HK-2 (cell line): Measurements from ENCODE around the gene COMMD10.
A peak's percentile ranks its signal among the peaks of the same experiment; 100 is the strongest.

Experiments
- DNase-seq: peaks from one replicate; pipeline ENCODE4 v3.0.0-alpha.2; 2018; ENCODE audit not compliant: unreplicated experiment

The COMMD10 gene

DNA sequence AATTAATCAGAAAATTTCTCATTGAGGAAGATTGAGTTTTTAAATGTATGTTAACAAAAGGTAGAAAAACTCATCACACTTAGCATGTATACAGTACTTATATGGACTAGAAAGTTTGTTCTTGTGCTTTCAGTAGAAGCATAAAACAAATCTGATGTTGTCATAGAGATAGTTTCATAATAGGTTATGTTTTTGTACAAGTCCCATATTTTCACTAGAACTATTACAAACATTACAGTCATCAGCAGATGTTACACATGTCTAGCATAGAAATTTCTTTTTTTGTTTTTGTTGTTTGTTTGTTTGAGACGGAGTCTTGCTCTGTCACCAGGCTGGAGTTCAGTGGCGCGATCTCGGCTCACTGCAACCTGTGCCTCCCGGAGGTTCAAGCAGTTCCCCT is 131.4 kb downstream of the COMMD10 start:
- DNase-seq = no peak

- peak; percentile 0 for DNase-seq
These were observed 140.6 kb downstream of the COMMD10 start for GRCh38 chr5:116225281-116225922.

DNA sequence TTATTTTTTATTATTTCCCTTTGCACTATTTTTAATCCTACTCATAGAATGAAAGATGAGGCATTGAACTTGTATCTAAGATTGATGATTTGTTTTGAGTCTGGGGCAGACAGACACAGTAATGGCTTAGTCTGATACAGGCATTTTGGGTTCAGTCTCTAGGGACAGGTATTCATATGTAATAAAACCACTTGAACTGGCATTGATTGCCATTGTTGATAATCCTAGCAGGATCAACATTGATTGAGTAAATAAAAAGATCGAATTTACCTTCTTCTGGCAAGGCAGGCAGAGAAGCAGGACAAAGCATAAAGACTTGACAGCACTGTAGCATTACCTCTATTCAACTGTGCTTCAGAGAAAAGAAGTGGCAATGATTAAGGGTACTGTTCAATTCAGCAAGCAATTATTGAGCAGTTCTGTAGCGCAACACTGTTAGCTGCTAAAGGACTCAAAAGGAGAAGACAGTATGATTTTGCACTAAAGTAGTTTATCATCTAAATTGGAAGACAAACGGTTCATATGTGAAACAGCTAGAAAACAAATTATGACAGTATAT is 144.4 kb downstream of the COMMD10 start:
- no peak for DNase-seq

DNA sequence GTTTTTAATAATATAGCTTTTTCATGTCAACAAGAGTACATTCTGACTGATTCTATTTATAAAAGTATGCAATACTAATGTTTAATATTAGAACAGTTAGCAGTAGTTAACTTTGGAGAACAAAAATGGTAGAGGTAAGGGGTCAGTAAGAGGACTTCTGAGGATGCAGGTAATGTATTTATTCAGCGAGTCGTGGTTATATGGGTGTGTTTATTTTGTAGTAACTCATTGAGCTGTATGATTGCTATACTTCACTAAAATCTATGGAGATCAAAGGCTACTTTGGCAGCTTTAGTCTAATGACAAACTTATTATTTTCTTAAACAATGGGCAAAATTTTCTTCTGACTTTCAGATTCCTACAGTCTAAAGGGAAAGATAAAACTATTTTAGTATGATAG is 146.5 kb downstream of the COMMD10 start:
- no peak for DNase-seq

DNA sequence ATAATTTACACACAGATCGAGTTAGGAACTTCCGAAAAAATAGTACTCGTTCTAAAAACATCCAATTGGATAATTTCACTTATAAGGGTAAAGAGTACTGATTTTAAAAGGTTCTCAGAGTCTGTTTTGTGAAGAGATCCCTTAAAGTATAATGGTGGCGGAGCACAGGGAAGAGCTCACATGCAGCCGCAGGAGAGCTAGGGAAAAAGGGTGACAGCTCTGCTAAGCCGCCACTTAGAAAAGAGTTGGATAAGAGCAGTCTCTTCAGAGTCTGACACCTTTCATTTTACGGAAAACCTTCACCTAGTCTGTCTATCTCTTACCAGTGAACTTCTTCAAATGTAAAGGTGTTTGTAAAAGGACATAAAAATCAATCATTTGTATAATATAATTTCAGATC is 149.9 kb downstream of the COMMD10 start:
- no peak for DNase-seq

GRCh38 chr5:116237917-116238500 is 153.2 kb downstream of the COMMD10 start:
- DNase-seq = no peak

DNA sequence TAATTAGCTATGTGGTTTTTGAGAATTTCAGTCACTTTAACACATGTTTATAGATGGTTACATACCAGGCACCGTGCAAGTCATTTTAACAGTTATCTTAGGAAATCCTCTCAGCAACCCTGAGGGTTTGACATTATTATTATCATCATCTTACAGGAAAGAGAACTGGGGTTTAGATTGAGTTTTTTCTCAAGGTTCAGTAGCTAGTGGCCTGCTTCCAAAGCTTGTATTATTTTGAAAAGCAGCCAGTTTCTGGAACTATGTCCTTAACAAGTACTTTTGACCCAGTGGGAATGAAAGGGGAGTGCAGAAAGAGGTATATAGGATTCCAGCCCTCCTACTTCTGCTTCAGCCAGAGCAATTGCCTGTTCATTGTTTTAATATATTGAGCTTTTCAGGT is 157.5 kb downstream of the COMMD10 start:
- DNase-seq = no peak

DNA sequence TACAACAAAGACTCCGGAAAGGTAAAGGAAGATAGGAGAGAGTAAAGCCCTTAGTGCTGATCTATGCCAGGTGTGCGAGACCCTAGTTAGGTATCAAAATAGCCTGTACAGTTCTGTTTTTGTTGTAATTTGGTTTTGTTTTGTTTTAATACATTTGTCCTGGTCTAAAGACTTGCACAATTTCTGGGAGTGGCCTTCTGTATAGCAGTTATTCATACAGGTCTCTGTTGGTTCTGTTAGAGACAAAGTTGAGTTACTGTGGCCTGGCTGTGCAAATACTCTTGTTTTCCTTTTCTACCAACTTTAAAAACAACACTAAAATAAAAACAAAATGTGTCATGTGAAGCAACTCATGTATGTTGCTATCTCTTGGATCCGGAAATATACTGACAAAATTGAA is 163.6 kb downstream of the COMMD10 start:
- no peak for DNase-seq

DNA sequence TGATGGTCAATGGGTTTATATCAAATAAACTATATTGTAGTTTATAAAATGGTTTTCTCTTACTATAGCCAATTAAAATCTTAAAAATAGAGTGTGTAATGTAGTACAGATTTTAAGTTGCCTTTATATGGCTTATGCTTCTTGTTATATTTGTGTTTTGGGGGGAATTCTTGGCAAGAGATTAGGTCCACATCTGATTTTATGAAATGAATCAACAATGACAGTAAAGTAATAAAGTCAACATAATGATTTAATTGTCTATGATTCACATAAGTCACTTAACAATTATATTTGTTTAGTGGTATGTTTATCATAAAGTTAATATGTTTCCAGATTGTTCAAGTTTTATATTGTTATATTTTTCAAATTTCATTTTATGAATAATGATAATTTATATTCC is 164.8 kb downstream of the COMMD10 start:
- DNase-seq = no peak

DNA sequence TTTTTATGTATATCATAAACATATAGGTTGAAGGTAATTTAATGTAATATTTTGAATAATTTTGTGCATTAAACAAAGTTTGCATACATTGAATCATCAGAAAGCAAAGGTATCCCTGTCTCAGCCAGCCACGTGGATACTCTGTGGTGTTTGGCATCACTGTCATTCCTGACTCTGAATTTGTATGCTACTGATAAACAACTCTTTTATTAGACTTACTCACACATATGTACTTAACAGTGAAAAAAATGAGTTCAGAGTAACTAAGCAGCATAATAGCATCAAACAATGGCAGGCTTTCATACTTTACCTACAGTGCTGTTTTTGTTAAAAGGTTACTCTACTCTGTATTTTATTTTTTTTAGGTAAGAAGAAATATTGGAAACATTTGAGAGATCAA is 171.9 kb downstream of the COMMD10 start:
- no peak for DNase-seq

DNA sequence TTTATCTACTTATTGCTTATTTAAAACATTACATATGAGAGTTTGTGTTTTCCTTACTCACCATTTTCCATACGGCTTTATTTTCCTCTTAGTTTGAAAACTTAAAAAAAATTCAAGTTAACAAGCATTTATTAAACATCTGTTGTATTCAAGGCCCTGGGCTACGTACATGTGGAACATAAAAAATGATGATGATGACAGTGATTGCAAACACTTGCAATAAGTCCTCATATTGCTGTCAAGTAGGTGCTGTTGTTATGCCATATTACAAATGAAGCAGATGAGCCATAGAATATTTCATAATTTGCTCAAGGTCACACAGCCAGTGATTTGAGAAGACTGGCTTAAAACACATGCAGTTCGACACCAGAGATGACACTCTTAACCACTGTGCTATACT is 180.6 kb downstream of the COMMD10 start:
- DNase-seq = no peak

DNA sequence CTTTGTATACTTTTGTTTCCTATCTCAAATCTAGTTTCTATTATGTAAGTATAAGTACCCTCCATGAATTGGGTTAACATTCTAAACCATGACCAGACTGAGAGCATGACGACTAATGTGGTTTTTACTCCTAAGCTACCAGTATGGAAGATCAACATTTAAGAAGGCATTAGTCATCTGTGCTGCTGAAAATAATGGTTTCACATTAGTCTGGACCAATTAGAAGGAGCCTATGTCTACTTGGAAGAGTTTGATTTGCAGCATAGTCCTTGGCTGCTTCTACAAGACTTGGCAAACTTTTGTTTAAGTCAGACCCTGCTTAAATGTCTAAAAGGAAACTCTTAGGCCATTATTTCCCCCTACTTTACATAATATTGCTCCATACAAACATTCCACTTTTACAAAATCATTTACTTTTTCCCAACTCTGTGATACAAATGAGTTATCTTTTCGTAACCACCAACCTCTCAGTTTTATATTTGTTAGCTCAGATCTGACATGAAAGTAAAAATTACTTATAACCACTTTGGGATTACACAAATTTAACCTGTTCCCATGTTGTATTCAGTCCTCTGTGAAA is 186.7 kb downstream of the COMMD10 start:
- DNase-seq = no peak

DNA sequence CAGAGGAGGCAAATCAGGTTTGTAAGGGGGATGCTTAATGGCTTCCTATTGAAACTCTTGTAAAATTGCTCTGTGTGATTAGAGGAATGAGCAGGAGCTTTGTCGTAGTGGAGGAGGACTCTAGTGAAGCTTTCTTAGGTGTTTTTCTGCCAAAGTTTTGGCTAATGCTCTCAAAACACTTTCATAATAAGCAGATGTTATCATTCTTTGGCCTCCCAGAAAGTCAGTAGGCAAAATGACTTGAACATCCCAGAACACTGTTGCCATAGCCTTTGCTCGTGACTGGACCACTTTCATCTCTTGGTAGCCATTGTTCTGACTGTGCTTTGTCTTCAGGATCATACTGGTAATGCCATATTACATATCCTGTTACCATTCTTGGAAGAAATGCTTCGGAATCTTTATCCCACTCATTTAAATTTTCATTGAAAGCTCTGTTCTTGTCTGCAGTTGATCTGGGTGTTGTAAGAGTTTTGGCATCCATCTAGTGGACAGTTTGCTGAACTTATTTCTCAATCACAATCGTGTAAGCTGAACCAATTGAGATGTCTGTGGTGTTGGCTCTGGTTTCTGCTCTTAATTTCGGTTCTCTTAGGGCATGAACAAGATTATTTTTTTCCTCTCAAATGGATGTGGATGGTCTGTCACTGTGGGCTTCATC is 187.6 kb downstream of the COMMD10 start:
- no peak for DNase-seq

DNA sequence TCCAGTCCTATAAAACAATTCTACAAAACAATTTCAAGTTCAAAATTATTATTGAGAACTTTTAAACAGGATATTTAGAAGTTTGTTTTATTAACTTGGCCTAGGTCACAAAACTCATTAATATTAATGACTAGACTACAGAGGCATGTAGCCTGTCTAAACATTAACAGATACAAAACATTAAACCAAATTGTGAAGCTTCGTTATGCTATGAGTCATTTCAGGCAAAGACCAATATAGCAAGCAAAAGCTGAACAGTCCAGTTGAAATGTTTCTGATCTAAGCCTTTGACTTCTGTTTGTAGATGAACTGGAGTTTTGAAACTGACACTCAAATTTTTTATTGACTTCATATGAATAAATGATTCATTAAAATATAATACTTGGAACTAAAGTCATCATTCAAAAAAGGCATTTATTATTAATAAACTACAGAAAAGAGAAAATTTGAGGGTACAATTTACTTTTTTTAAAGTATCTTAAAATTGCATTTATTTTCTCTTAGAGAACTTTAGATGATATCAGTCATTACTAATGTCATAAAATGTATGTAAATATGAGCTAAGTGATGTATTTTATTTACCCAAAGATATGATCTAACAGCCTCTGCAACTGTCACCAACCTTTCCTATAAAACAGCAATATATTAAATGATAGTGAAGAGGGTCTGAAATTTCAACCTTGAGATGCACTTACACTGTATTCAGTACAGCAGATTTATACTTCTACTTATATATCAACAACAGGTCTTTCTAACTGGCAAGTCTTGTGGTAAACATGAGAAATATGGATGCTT is 188.8 kb downstream of the COMMD10 start:
- no peak for DNase-seq

DNA sequence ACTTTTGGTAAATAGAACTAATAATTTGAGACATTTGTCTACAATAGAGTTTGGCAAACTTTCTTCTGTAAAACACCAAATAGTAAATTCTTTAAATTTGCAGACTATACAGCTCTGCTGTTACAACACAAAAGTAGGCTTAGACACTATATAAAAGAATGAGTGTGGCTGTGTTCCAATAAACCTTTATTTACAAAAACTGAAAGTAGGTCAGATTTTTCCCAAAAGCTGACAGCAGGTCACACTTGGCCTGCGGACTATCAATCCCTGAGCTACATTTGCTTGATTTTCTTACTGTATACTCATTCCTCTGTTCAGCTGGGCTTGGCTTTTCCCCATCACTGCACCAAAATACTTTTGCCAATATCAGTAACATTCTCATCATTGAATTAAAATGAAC is 189.4 kb downstream of the COMMD10 start:
- DNase-seq = no peak

DNA sequence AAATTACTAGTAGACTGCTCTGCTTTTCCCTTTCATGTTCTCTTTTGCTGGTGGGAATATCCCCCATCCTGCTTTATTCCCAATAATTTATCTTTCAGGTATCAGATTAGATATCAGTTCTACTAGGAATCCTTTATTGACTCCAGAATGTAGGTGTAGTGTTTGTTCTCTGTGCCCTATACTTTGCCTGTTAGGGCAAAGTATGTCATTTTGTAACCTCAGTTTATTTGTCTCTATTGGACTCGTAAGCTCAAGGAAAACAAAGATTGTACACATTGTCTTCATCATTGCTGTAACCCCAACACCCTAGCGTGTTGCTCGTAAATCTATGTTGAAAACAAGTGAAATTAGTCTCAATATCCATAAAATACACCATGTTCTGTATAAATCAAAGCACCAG is 190.5 kb downstream of the COMMD10 start:
- DNase-seq = no peak

- DNase-seq = no peak
These were observed 192.1 kb downstream of the COMMD10 start for GRCh38 chr5:116276952-116277351.

GRCh38 chr5:116280149-116280803 is 195.5 kb downstream of the COMMD10 start:
- DNase-seq = no peak

GRCh38 chr5:116281309-116281708 is 196.5 kb downstream of the COMMD10 start:
- DNase-seq = no peak

- no peak for DNase-seq
These were observed 203.7 kb downstream of the COMMD10 start for GRCh38 chr5:116288524-116288923.

DNA sequence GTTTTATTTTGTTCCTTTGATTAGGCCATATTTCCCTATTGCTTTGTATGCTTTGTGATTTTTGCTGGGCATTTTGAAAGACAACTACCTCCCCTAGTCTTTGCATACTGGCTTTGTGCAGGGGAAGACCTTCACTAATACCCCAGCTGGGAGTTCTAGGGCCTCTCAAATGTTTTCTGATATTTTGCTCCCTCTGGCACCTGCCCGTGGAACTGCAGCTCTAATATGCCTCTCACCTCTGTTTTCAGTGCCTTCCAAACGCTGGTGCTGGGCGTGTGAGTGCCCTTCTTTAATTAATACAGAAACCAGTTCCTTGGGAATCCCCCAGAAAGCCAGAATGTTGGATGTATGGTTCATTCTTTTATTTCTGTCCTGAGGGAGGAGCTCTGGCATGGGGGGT is 204.5 kb downstream of the COMMD10 start:
- no peak for DNase-seq
